Skeletal muscle tissue (tissue), 4 donors: ENCODE data around the gene ANGPTL4. TPM values are rescaled to one million over a fixed set of nuclear protein-coding genes. Genes with fewer than 3 reads are reported as not detected.
"Not testable (repeated sequence)": the region's sequence is repeated elsewhere in the genome, so short reads cannot be mapped to it uniquely, and the experiment has no call there.

ENCODE experiments used
- H3K27ac ChIP-seq: one replicate; pipeline ENCODE4 v1.7.0; 2013; ENCODE audit warnings: mild to moderate bottlenecking, low read depth, low read length, inconsistent platforms
- H3K27me3 ChIP-seq, 3 donors: one replicate each; pipeline ENCODE4 v1.7.0; 2013; ENCODE audit warnings: low read length in 3 of 3; ENCODE audit not compliant: control insufficient read depth in 3 of 3, insufficient read depth in 3 of 3
- H3K36me3 ChIP-seq, 3 donors: one replicate each; pipeline ENCODE4 v1.7.0; 2013; ENCODE audit warnings: low read length in 3 of 3; ENCODE audit not compliant: control insufficient read depth in 3 of 3, insufficient read depth in 3 of 3
- H3K4me1 ChIP-seq, 3 donors: one replicate each; pipeline ENCODE4 v1.7.0; 2013; ENCODE audit warnings: low read length in 3 of 3, mild to moderate bottlenecking in 3 of 3; ENCODE audit not compliant: control insufficient read depth in 3 of 3, insufficient read depth in 3 of 3
- H3K4me3 ChIP-seq, 3 donors: one replicate each; pipeline ENCODE4 v1.7.0; 2013; ENCODE audit warnings: low read length in 3 of 3
- H3K9ac ChIP-seq, 3 donors: one replicate each; pipeline ENCODE4 v1.7.0; 2013; ENCODE audit warnings: low read length in 3 of 3, mild to moderate bottlenecking in 3 of 3, moderate library complexity in 2 of 3, low read depth in 1 of 3
- H3K9me3 ChIP-seq, 3 donors: one replicate each; pipeline ENCODE4 v1.7.0; 2013; ENCODE audit warnings: low read length in 3 of 3; ENCODE audit not compliant: control insufficient read depth in 3 of 3
- total RNA-seq: library from RNA; depleted of rRNA; stranded (reverse); fragments of >200 nt; gene quantifications from one replicate; pipeline ENCODE4 v1.2.3, GENCODE V29; 2014
- donor health status: Osteomylitis.

Gene ANGPTL4, protein sequence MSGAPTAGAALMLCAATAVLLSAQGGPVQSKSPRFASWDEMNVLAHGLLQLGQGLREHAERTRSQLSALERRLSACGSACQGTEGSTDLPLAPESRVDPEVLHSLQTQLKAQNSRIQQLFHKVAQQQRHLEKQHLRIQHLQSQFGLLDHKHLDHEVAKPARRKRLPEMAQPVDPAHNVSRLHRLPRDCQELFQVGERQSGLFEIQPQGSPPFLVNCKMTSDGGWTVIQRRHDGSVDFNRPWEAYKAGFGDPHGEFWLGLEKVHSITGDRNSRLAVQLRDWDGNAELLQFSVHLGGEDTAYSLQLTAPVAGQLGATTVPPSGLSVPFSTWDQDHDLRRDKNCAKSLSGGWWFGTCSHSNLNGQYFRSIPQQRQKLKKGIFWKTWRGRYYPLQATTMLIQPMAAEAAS
- total RNA-seq, result 1.0 TPM

DNA sequence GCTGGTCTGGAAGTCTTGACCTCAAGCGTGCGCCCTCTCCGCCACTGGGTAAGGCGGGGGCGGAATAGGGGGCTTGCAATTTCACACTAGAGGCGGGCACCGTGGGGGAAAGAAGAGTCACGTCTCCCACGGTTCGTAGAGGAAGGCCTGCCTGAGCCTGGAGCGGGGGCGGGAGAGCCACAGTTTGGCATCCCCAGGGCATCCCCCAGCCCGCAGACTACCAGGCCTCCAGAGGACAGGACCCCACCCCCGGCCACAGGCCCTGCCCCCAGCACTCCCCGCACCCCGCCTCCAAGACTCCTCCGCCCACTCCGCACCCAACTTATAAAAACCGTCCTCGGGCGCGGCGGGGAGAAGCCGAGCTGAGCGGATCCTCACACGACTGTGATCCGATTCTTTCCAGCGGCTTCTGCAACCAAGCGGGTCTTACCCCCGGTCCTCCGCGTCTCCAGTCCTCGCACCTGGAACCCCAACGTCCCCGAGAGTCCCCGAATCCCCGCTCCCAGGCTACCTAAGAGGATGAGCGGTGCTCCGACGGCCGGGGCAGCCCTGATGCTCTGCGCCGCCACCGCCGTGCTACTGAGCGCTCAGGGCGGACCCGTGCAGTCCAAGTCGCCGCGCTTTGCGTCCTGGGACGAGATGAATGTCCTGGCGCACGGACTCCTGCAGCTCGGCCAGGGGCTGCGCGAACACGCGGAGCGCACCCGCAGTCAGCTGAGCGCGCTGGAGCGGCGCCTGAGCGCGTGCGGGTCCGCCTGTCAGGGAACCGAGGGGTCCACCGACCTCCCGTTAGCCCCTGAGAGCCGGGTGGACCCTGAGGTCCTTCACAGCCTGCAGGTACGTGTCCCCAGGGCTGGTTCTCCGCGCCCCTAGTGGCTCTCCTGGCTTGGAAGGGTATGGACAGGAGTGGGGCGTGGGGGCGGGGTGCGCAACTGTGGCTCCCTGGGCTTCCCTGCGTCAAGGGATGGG, at the start of gene ANGPTL4:
TSS of gene ANGPTL4 (plus strand) at position 353 of the 969 bp plus-strand sequence. CDS start at position 520, 167 bp downstream.
- peaks cover 0 to 4% (median 0%) of the 10 kb centered on the region in 3 donors for H3K27me3 ChIP-seq
- H3K4me1 ChIP-seq, result peaks cover 39 to 58% (median 44%) of the 10 kb centered on the region in 3 donors
- peak within 1 kb of the TSS; percentile 91 for H3K27ac ChIP-seq
- peaks cover 0 to 10% (median 0%) of the 10 kb centered on the region in 3 donors for H3K36me3 ChIP-seq
- no peaks in the 10 kb centered on the region for H3K9me3 ChIP-seq
- H3K4me3 ChIP-seq, result peak within 1 kb of the TSS; percentile 79 to 86 (median 85)
- peak within 1 kb of the TSS; percentile 72 to 87 (median 80) for H3K9ac ChIP-seq

DNA sequence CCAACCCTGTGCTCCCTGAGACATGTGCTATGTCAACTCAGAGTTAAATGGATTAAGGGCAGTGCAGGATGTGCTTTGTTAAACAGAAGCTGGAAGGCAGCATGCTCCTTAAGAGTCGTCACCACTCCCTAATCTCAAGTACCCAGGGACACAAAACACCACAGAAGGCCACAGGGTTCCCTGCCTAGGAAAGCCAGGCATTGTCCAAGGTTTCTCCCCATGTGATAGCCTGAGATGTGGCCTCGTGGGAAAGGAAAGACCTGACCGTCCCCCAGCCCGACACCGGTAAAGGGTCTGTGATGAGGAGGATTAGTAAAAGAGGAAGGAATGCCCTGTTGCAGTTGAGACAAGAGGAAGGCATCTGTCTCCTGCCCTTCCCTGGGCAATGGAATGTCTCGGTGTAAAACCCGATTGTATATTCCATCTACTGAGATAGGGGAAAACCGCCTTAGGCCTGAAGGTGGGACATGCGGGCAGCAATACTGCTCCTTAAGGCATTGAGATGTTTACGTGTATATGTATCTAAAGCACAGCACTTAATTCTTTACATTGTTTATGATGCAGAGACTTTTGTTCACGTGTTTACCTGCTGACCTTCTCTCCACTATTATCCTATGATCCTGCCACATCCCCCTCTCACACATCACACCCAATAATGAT, 48.8 kb upstream of the ANGPTL4 start:
- not testable (repeated sequence) for H3K27ac ChIP-seq, H3K27me3 ChIP-seq, H3K9me3 ChIP-seq, H3K4me3 ChIP-seq, H3K9ac ChIP-seq
- Histone ChIP-seq H3K4me1 (peaks cover 7 to 15% (median 15%) of the 10 kb centered on the region in 3 donors), H3K36me3 (peaks cover 33 to 42% (median 33%) of the 10 kb centered on the region in 3 donors)

DNA sequence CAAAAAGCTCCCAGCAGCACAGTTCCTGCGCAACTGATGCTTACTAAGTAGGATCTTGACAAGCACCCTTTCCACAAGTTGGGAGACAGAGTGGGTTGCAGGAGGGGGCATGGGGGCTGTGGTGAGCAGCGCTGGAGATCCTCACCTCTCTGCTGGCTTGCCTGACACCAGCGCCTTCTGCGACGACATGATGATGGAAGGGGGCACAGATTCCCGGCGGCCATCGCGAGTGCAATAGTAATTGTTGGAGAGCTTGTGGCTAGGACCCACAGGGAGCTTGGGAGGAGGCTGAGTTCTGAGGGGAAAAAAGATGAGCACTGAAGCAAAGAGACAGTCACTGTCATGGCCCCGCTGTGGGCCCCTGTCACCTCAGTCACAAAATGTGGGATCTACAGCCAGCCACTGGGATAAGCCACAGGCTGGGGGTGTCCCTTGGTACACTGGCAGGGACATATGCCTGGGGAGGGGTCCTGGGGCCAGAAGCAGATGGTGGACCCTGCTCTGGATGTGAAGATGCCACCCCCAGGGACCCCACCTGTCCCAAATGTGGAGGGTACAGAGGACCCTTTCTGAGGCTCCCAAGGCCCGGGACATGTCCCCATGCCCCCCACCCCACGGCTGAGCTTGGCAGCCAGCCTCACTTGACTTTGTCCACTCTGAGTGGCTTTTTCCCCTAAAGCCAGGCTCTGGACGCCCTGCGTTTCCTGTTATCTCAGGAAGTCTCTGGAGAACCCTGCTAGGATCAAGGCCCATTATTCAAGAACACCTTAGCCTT, 47.4 kb upstream of the ANGPTL4 start:
- H3K4me3 ChIP-seq, result no peak overlapping the region
- no peaks in the 10 kb centered on the region for H3K27me3 ChIP-seq
- H3K4me1 ChIP-seq, result peaks cover 14 to 24% (median 19%) of the 10 kb centered on the region in 3 donors
- H3K36me3 ChIP-seq, result peaks cover 25 to 35% (median 28%) of the 10 kb centered on the region in 3 donors
- no peak overlapping the region for H3K27ac ChIP-seq
- no peak overlapping the region for H3K9ac ChIP-seq
- H3K9me3 ChIP-seq, result no peaks in the 10 kb centered on the region

DNA sequence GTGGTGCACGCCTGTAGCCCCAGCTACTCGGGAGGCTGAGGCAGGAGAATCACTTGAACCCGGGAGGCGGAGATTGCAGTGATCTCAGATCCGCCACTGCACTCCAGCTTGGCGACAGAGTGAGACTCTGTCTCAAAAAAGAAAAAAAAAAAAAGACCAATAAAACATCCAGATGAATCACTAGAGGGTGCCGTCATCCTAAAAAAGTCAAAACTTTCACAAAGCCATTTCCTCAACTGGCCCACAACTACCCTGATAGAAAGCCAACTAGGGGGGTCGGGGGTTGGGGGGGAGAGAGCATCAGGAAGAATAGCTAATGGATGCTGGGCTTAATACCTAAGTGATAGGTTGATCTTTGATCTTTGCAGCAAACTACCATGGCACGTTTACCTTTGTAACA, 45.1 kb upstream of the ANGPTL4 start:
- not testable (repeated sequence) for H3K4me3 ChIP-seq, H3K27ac ChIP-seq, H3K9me3 ChIP-seq, H3K27me3 ChIP-seq, H3K9ac ChIP-seq
- peaks cover 29 to 34% (median 31%) of the 10 kb centered on the region in 3 donors for H3K36me3 ChIP-seq
- peaks cover 27 to 36% (median 30%) of the 10 kb centered on the region in 3 donors for H3K4me1 ChIP-seq

DNA sequence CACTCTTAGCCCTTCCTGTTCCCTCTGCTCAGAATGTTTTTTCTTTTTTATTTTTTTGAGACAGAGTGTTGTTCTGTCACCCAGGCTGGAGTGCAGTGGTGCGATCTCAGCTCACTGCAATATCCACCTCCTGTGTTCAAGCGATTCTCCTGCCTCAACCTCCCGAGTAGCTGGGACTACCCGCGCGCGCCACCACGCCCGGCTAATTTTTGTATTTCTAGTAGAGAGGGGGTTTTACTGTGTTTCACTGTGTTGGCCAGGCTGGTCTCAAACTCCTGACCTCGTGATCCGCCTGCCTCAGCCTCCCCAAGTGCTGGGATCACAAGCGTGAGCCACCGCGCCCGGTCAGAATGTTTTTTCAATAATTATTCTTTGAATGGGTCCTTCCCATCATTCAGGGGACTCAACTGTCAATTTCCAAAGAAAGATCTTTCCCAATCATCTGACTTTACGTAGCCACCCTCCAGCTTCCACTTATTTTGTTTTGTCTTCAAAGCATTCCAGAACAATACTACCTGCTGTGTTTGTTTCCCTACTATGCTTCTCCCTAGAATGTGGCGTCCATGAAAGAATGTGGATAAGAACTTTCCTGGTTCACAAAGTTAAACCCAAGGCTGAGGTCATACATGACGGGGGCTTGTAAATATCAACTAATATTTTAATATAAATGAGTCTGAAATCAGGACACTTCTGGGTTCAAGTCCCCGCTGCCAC, 44.0 kb upstream of the ANGPTL4 start:
- H3K27ac ChIP-seq, result peak overlapping the region; percentile 94
- no peaks in the 10 kb centered on the region for H3K9me3 ChIP-seq
- H3K4me1 ChIP-seq, result peaks cover 35 to 48% (median 37%) of the 10 kb centered on the region in 3 donors
- peak overlapping the region; percentile 99 to 100 (median 99) for H3K4me3 ChIP-seq
- H3K9ac ChIP-seq, result peak overlapping the region; percentile 100
- no peaks in the 10 kb centered on the region for H3K27me3 ChIP-seq
- H3K36me3 ChIP-seq, result peaks cover 26 to 35% (median 29%) of the 10 kb centered on the region in 3 donors

DNA sequence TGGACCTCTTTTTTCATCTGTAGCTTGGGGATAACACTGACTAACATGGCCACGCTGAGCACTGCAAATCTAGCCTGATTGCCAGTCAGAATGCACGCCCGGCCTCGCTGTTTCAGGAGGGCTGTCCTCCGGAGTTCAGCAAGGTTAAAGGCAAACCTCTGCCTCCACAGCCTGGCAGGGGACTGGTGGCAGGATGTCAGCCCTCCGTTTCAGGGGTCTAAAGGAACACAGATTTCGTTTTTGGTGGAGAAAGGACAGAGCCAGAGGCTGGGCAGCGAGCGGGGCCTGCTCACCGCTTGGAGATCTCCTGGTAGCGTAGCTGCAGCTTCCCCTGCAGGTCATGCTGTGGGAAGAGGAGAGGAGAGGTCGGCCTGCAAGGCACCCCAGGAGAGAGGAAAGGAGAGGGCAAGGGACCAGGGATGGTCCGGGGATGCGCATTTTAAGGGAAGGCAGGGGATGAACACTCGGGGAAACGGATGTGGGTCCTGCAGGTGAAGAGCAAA, 43.3 kb upstream of the ANGPTL4 start:
- Histone ChIP-seq H3K9me3 (no peaks in the 10 kb centered on the region), H3K27me3 (no peaks in the 10 kb centered on the region), H3K4me1 (peaks cover 35 to 48% (median 39%) of the 10 kb centered on the region in 3 donors)

DNA sequence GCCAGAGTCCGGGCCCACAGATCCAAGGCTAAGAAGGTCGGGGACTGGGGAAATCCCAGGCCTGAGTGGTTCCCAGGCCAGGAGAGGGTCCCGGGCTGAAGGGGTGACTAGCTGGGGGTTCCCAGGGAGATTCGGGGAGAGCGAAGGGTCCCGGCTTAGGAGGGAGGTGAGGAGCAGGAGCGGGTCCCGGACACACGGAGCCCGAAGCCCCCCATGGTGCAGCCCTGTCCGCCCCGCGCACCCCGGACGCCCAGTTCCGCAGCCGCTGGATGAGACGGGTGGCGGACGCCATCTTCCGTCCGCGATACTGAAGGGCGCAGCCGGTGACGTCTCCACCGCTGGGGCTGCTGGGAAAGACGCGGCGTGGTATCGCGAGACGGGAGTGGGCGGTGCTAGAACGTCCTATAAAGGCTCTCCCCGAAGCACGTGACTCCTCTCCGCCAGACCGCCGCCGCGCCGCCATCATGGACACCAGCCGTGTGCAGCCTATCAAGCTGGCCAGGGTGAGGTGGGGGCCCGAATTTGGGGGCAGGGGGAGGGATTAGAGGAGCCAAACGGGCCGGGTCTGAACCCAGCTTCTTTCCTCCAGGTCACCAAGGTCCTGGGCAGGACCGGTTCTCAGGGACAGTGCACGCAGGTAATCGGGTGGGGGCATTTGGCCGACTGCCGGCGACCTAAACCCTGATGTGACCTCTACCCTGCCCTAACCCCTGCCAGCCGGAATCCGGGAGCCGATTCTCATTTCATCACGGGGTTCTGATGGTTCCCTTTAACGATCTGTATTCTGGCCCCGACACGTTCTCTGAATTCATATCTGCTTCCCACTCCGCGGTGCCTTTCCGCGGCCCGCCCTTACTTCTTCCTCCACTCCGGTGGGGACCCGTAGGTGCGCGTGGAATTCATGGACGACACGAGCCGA, 42.6 kb upstream of the ANGPTL4 start, which contains the start of the genes NDUFA7 and RPS28:
TSS of gene NDUFA7 (minus strand) at position 309 of the 919 bp plus-strand sequence. CDS start at position 292, 17 bp downstream.
TSS of gene RPS28 (plus strand) at position 430 of the 919 bp plus-strand sequence. CDS start at position 465, 35 bp downstream.
- Histone ChIP-seq H3K9me3 (no peaks in the 10 kb centered on the region), H3K27ac (peak within 1 kb of the TSS; percentile 94), H3K27me3 (no peaks in the 10 kb centered on the region), H3K4me1 (peaks cover 35 to 48% (median 39%) of the 10 kb centered on the region in 3 donors), H3K4me3 (peak within 1 kb of the TSS; percentile 99 to 100 (median 99)), H3K9ac (peak within 1 kb of the TSS; percentile 100), H3K36me3 (peaks cover 18 to 26% (median 19%) of the 10 kb centered on the region in 3 donors)

More for the DNA sequence above, 43.3 kb upstream of the ANGPTL4 start:
- Histone ChIP-seq H3K4me3 (peak overlapping the region; percentile 99 to 100 (median 99)), H3K9ac (peak overlapping the region; percentile 100), H3K27ac (peak overlapping the region; percentile 94), H3K36me3 (peaks cover 22 to 30% (median 23%) of the 10 kb centered on the region in 3 donors)
